GM13977 (cell line): Measurements from ENCODE around the gene CDC14A.

Source experiments
- DNase-seq: peaks from one replicate; pipeline ENCODE4 v3.0.0; 2012; ENCODE audit warnings: low spot score
- in situ Hi-C: fragments of 300-500 bp; cut with MboI; formaldehyde crosslinking; loops from one replicate; pipeline ENCODE4 v1.12.0; 2022; ENCODE audit warnings: low sequenced_read_pairs, low pct_unique_long_range_greater_than_20kb, mixed read lengths, inconsistent platforms; ENCODE audit not compliant: unreplicated experiment
- TF ChIP-seq, protein P1 (sequence below): IDR thresholded peaks from 2 replicates; pipeline ENCODE4 v1.5.1; 2012; ENCODE audit warnings: mild to moderate bottlenecking, control low read depth; ENCODE audit not compliant: insufficient read depth; ENCODE audit errors: extremely low read depth, missing control alignments

CDC14A gene

DNA sequence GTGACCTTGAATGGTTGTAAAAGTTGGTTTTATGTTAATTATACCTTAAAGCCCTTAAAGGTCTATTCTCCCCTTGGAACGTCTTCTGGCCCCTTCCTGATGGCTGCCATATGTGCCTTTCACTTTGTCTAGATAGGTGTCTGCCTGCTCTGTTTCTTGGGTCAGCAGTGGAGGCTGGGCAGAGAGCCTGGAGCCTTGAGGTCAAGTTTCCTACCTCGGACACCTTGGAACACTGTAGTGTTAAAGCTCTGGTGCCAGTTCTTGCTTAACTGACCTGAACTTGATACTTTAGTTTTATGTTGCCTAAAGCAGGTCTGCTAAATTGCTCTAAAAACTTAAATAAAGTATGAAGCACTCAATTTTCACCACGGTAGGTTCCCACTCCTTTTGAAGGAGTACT, 86.5 kb downstream of the CDC14A start:
- no peak for DNase-seq
- in situ Hi-C loops: no loop called here
- TF ChIP-seq, protein P1, sequence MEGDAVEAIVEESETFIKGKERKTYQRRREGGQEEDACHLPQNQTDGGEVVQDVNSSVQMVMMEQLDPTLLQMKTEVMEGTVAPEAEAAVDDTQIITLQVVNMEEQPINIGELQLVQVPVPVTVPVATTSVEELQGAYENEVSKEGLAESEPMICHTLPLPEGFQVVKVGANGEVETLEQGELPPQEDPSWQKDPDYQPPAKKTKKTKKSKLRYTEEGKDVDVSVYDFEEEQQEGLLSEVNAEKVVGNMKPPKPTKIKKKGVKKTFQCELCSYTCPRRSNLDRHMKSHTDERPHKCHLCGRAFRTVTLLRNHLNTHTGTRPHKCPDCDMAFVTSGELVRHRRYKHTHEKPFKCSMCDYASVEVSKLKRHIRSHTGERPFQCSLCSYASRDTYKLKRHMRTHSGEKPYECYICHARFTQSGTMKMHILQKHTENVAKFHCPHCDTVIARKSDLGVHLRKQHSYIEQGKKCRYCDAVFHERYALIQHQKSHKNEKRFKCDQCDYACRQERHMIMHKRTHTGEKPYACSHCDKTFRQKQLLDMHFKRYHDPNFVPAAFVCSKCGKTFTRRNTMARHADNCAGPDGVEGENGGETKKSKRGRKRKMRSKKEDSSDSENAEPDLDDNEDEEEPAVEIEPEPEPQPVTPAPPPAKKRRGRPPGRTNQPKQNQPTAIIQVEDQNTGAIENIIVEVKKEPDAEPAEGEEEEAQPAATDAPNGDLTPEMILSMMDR: no peak

DNA sequence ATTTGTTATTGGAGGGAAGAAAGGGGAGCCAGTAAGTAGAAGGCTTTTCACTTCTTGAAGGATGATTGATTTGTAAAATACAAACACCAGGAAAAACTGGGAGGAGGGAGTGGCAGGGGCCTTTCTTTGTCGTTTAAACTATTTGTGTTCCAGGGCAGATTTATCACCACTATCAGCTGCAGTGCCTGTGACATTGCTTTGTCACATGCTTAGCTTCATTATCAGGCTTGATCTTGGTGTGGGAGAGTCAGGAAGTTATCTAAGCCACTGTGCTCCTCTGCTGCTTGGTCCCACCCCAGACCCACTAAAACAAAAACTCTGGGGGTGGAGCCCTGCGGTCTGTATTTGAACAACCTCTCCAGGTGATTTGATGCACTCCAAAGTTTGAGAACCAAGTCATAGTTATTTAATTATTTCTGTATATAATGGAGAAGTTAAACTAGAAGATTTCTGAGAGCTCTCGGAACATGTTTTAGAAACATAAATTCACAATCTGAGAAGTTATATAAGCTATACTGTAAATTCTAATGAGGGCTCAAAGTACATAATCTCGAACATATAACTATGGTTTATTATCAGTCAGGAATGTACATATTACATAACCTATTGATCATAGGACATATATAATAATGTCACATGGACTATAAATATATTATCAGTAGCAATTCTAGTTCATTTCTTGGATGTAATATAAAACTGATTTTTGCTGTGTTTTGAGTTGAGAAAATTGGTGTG, 87.9 kb downstream of the CDC14A start:
- in situ Hi-C loops: no loop called here
- TF ChIP-seq, protein P1: no peak
- DNase-seq: peak; percentile 36

DNA sequence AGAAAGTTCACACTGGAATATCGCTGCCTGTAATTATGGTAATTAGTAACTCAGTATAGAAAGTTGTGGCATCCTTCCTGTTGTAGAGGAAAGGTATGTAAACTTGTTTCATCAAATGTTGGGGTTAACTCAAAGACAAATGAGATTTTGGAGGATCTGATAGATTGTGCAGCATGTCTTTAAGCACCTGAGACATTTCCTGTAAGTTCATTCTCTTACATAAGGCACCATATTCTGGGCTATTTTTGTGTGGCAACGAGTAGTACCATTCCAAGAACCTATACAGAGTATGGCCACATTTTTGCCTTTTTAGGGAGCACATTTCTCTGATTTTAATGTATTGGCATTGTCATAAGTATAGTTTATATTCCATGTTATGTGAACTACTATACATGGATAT, 88.8 kb downstream of the CDC14A start:
- in situ Hi-C loops: no loop called here
- TF ChIP-seq, protein P1: no peak

DNA sequence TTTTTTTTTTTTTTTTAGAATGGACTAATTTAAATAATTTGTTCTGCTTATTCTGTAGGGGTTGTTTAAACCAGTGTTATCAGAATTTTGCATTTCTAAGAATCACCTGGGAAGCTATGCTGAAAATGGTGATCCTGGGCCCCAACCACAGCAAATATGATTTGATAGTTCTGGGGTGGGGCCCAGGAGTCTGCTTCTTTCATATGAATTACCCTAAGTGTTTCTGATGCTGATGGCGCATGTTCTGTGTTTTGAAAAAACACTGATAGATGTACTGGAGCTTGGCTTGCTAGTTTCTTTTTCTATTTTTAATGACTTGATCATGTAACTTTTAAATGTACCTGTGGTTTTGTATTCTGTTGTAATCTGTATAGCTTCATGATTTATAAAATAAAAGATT, 89.3 kb downstream of the CDC14A start:
- in situ Hi-C loops: no loop called here
- peak; percentile 11 for DNase-seq
- TF ChIP-seq, protein P1: no peak

More for the DNA sequence above, 88.8 kb downstream of the CDC14A start:
- DNase-seq: no peak

DNA sequence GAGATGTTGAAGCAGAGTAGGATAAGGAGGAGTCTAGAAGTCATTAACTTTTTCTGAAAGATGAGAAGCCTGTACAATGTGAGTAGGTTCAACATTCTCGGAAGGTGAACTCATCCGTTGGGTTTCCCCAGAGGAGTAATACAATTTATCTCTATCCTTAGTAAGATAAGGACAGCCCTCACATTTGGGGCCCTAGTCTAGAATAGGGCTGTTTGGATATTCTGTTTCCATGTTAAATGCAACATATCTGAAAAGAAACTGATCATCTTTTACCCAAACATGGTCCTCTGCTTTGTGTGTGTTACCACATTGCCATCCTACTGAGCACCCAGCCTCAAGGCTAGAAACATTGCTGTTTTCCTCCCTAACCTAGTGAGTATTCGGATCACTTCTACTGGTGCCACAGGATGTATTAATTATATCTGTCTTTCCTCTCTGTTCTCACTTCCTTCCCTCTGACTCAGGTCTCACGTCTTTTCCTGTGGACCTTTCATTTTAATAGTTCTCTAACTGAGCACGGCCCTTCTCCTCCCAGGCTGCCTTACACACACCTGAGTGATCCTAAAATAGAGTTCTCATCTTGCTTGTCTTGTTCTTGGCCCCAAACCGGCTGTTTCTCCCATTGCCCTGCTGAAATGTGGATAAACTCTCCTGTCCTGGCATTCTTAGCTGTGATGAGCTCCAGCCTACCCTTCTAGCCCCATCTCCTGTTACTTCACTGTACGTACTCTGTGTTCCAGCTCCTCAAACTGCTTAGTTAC, 91.7 kb downstream of the CDC14A start:
- in situ Hi-C loops: no loop called here
- DNase-seq: no peak

DNA sequence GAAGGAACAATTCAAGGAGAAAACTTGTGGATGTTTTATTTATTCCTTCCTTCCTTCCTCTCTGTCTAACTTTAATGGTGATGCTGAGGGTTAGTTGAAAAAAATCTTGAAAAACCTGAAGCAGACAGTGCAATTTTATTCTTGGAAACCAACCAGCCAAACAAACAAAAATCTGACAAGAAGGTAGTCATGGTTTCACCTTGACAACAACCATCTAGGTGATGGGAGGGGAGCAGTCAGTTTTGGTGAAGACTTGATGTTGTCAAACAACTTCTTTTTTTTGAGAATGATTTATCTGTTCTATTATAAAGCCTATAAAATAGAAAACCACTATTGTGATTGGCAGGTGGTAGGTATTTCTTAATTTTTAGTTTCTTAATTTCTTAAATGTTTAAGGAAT, 93.3 kb downstream of the CDC14A start:
- in situ Hi-C loops: no loop called here
- DNase-seq: no peak
- TF ChIP-seq, protein P1: no peak

More for the DNA sequence above, 91.7 kb downstream of the CDC14A start:
- TF ChIP-seq, protein P1: no peak
